ENCODE measurements around the gene CFL2.

Gene CFL2

DNA sequence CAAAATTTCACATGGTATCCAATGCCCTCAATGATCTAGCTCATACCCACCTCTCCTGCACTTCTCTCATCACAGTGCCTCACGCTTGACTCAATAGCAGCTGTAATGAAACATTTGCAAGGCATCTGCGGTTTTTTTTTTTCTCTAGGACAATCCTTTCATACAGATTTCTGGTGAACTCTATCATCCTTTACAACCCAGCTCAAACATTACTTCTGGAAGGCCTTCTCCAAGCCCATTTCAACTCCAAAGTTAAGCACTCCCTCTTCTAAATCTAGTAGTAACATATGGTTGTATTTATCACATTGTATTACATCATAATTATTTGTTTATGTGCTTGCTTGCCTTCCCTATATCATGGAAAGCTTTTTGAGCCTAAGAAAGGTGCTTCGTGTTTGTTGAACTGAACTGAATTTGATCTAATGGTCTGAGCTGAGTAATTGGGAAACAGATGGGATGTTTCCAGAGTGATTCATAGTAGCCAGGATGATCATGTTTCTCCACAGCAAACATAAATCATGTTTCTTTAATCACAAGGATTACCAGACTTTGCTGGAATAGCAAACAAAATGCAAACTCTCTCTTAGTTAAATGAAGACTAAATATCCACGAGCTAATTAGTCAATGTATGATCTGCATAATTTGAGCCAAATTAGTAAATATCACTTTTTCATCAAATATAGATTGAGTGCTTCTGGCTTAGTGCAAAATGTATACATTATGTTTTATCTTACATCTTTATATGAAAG is 14.3 kb downstream of the CFL2 start (continued):
- TF ChIP-seq ZNF148 (tag by site-specific recombination; IDR thresholded peaks at IDR 0.05; ENCODE audit: borderline replicate concordance) (no peak), ZBTB8A (tag by site-specific recombination; IDR thresholded peaks at IDR 0.05) (no peak; the same call in none of the 2 replicates), ZXDB (tag by site-specific recombination; IDR thresholded peaks at IDR 0.05) (peak; percentile 87), ZNF76 (tag by site-specific recombination; IDR thresholded peaks at IDR 0.05; ENCODE audit: borderline replicate concordance, low read depth) (peak; percentile 50), ZNF600 (tag by site-specific recombination; IDR thresholded peaks at IDR 0.05) (peak; percentile 57), ZBTB44 (tag by site-specific recombination; IDR thresholded peaks at IDR 0.05) (no peak; the same call in 1 of the 2 replicates), OVOL3 (tag by site-specific recombination; IDR thresholded peaks at IDR 0.05) (no peak), SP7 (tag by site-specific recombination; IDR thresholded peaks at IDR 0.05) (peak; percentile 97), ZNF580 (tag by site-specific recombination; IDR thresholded peaks at IDR 0.05) (0 out of 2 replicates have a peak, but pooled peaks have one; percentile 19), REPIN1 (tag by site-specific recombination; IDR thresholded peaks at IDR 0.05; ENCODE audit: low read depth) (no peak), ZNF280C (tag by site-specific recombination; IDR thresholded peaks at IDR 0.05) (no peak), ZNF239 (tag by site-specific recombination; IDR thresholded peaks at IDR 0.05) (no peak), ZNF24 (tag by site-specific recombination; IDR thresholded peaks at IDR 0.05) (peak; percentile 92), ZNF155 (tag by site-specific recombination; IDR thresholded peaks at IDR 0.05) (no peak), ZNF692 (tag by site-specific recombination; IDR thresholded peaks at IDR 0.05) (peak; percentile 61; the same call in 1 of the 2 replicates), ZBTB1 (tag by site-specific recombination; IDR thresholded peaks at IDR 0.05) (peak; percentile 64; the same call in 1 of the 2 replicates), ZNF169 (tag by site-specific recombination; IDR thresholded peaks at IDR 0.05) (no peak), HOXC10 (CRISPR knock-in tag; IDR thresholded peaks at IDR 0.05) (no peak), REST (tag by site-specific recombination; IDR thresholded peaks at IDR 0.05) (no peak), ZBTB48 (tag by site-specific recombination; IDR thresholded peaks at IDR 0.05) (no peak)
- TF ChIP-seq, protein P1, sequence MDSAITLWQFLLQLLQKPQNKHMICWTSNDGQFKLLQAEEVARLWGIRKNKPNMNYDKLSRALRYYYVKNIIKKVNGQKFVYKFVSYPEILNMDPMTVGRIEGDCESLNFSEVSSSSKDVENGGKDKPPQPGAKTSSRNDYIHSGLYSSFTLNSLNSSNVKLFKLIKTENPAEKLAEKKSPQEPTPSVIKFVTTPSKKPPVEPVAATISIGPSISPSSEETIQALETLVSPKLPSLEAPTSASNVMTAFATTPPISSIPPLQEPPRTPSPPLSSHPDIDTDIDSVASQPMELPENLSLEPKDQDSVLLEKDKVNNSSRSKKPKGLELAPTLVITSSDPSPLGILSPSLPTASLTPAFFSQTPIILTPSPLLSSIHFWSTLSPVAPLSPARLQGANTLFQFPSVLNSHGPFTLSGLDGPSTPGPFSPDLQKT (IDR thresholded peaks at IDR 0.05; ENCODE audit: borderline replicate concordance, low read depth, low read length) = no peak
- TF ChIP-seq, protein P2, sequence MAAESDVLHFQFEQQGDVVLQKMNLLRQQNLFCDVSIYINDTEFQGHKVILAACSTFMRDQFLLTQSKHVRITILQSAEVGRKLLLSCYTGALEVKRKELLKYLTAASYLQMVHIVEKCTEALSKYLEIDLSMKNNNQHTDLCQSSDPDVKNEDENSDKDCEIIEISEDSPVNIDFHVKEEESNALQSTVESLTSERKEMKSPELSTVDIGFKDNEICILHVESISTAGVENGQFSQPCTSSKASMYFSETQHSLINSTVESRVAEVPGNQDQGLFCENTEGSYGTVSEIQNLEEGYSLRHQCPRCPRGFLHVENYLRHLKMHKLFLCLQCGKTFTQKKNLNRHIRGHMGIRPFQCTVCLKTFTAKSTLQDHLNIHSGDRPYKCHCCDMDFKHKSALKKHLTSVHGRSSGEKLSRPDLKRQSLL (tag by site-specific recombination; IDR thresholded peaks at IDR 0.05) = peak; percentile 100
- TF ChIP-seq, protein P3, sequence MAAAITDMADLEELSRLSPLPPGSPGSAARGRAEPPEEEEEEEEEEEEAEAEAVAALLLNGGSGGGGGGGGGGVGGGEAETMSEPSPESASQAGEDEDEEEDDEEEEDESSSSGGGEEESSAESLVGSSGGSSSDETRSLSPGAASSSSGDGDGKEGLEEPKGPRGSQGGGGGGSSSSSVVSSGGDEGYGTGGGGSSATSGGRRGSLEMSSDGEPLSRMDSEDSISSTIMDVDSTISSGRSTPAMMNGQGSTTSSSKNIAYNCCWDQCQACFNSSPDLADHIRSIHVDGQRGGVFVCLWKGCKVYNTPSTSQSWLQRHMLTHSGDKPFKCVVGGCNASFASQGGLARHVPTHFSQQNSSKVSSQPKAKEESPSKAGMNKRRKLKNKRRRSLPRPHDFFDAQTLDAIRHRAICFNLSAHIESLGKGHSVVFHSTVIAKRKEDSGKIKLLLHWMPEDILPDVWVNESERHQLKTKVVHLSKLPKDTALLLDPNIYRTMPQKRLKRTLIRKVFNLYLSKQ (tag by site-specific recombination; IDR thresholded peaks at IDR 0.05; ENCODE audit: borderline replicate concordance) = no peak
